GM12878 (cell line): Measurements from ENCODE around the gene HDGF. TPM values are rescaled to one million over a fixed set of nuclear protein-coding genes. Genes with fewer than 3 reads are reported as not detected.

Source experiments
- HDAC2 ChIP-seq: fragments of 200-600 bp; sonication (generic); IDR thresholded peaks from 2 replicates; pipeline ENCODE4 v1.6.1; 2017
- KAT2A ChIP-seq: conservative IDR thresholded peaks from 2 replicates; pipeline ENCODE4 v1.6.1; 2011; ENCODE audit warnings: low read depth, low read length; ENCODE audit not compliant: control insufficient read depth
- MXI1 ChIP-seq: fragments of 150-350 bp; IDR thresholded peaks from 2 replicates; pipeline ENCODE4 v1.6.1; 2011; ENCODE audit warnings: low read depth, mild to moderate bottlenecking, inconsistent platforms, low read length, improper control_type of control experiment
- NR2C2 ChIP-seq: IDR thresholded peaks from 2 replicates; pipeline ENCODE4 v1.6.1; 2011; ENCODE audit warnings: borderline replicate concordance, low read depth; ENCODE audit not compliant: control insufficient read depth, insufficient read length
- RB1 ChIP-seq: fragments of 450-650 bp; formaldehyde crosslinking; IDR thresholded peaks from 2 replicates; pipeline ENCODE4 v1.6.1; 2017; ENCODE audit warnings: mild to moderate bottlenecking, borderline replicate concordance
- SIN3A ChIP-seq: IDR thresholded peaks from 2 replicates; pipeline ENCODE4 v1.6.1; 2012; ENCODE audit warnings: low read depth, low read length, improper control_type of control experiment
- SIX5 ChIP-seq: IDR thresholded peaks from 2 replicates; pipeline ENCODE4 v1.6.1; 2011; ENCODE audit warnings: mild to moderate bottlenecking, low read depth, low read length, moderate library complexity; ENCODE audit not compliant: severe bottlenecking
- SP1 ChIP-seq: IDR thresholded peaks from one replicate; pipeline ENCODE4 v1.6.1; 2011; ENCODE audit warnings: low read depth, low read length
- SREBF1 ChIP-seq: IDR thresholded peaks from 2 replicates; pipeline ENCODE4 v1.6.1; 2012; ENCODE audit warnings: mild to moderate bottlenecking, low read length
- USF2 ChIP-seq: IDR thresholded peaks from 2 replicates; pipeline ENCODE4 v1.6.1; 2011; ENCODE audit warnings: low read depth, low read length, improper control_type of control experiment, borderline replicate concordance
- polyA plus RNA-seq, 11 experiments: library from polyadenylated mRNA; depleted of rRNA in 4 of 11; unstranded in 6 of 11; stranded (reverse) in 5 of 11; fragments of >200 nt; fragmentation: Nextera tagmentation in 4 of 11; fragmentation: Illumina TruSeq in 1 of 11; extraction: Ambion mirVana in 4 of 11; extraction: Trizol in 1 of 11; gene quantifications; 1 replicate in 1 of 11; 2 replicates in 10 of 11; pipeline versions ENCODE4 v1.2.1 to v1.2.3, GENCODE V29; 2011 to 2016; ENCODE audit warnings: inconsistent platforms in 2 of 11, missing spikeins in 2 of 11, low read depth in 1 of 11
- total RNA-seq, 4 experiments: library from RNA; depleted of rRNA in 3 of 4; stranded (reverse); fragments of >200 nt in 3 of 4; fragmentation: Illumina TruSeq in 1 of 4; extraction: Trizol in 1 of 4; gene quantifications; 2 replicates each; pipeline versions ENCODE4 v1.2.1 to v1.2.3, GENCODE V29; 2013 to 2021
- TF ChIP-seq, protein P1 (sequence below): IDR thresholded peaks from 2 replicates; pipeline ENCODE4 v1.6.1; 2012; ENCODE audit warnings: low read depth, low read length, improper control_type of control experiment
- TF ChIP-seq, protein P2 (sequence below): fragments of 450-650 bp; IDR thresholded peaks from 2 replicates; pipeline ENCODE4 v1.6.1; 2018; ENCODE audit warnings: borderline replicate concordance, mild to moderate bottlenecking; ENCODE audit not compliant: partially characterized antibody

HDGF gene
- total and polyA plus RNA-seq, 10 of the 15 experiments (the other 5 are each of a cell fraction or from before 2014, with no cell fraction given): 28.3 to 372 (median 209) TPM

GRCh38 chr1:156725683-156726280 lies 25.7 kb downstream of the HDGF start (continued):
- TF ChIP-seq SREBF1 (no peak), MXI1 (peak; percentile 61; the same call in 1 of the 2 replicates), KAT2A (no peak), SP1 (no peak), USF2 (no peak), SIX5 (no peak), RB1 (peak; percentile 71; the same call in 1 of the 2 replicates), NR2C2 (no peak), SIN3A (peak; percentile 61; the same call in 1 of the 2 replicates), HDAC2 (no peak)
- TF ChIP-seq, protein P1, sequence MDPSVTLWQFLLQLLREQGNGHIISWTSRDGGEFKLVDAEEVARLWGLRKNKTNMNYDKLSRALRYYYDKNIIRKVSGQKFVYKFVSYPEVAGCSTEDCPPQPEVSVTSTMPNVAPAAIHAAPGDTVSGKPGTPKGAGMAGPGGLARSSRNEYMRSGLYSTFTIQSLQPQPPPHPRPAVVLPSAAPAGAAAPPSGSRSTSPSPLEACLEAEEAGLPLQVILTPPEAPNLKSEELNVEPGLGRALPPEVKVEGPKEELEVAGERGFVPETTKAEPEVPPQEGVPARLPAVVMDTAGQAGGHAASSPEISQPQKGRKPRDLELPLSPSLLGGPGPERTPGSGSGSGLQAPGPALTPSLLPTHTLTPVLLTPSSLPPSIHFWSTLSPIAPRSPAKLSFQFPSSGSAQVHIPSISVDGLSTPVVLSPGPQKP: no peak
- TF ChIP-seq, protein P2, sequence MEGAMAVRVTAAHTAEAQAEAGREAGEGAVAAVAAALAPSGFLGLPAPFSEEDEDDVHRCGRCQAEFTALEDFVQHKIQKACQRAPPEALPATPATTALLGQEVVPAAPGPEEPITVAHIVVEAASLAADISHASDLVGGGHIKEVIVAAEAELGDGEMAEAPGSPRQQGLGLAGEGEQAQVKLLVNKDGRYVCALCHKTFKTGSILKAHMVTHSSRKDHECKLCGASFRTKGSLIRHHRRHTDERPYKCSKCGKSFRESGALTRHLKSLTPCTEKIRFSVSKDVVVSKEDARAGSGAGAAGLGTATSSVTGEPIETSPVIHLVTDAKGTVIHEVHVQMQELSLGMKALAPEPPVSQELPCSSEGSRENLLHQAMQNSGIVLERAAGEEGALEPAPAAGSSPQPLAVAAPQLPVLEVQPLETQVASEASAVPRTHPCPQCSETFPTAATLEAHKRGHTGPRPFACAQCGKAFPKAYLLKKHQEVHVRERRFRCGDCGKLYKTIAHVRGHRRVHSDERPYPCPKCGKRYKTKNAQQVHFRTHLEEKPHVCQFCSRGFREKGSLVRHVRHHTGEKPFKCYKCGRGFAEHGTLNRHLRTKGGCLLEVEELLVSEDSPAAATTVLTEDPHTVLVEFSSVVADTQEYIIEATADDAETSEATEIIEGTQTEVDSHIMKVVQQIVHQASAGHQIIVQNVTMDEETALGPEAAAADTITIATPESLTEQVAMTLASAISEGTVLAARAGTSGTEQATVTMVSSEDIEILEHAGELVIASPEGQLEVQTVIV: peak; percentile 25
